NK-92 treated with Interleukin-12 subunit alpha and Interleukin-12 subunit beta, amount 100 ng/mL, for 24 hours (cell line): ENCODE data around the gene ERCC5.

Experiments used
- DNase-seq: peaks from one replicate; lab custom pipeline; 2025; lab: John Stamatoyannopoulos, UW

The ERCC5 gene

DNA sequence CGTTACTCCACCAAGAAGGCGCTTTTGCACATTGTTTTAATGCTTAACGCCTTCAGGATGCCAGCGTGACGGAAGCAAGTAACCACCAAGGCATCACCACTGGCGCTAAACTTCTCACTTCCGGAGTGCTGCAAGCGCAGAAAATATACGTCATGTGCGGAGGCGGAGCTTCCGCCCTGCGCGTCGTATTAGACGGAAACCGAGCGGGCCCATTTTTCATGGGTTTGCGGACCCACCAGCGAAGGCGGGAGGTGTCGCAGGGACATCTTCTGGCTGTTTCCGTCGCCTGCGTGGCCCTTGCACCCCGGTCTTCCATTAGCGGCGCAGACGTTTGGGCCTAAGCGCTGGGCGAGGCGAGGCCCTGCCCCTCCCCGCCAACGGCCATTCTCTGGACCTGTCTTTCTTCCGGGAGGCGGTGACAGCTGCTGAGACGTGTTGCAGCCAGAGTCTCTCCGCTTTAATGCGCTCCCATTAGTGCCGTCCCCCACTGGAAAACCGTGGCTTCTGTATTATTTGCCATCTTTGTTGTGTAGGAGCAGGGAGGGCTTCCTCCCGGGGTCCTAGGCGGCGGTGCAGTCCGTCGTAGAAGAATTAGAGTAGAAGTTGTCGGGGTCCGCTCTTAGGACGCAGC, at the start of gene ERCC5:
Gene ERCC5, plus strand, starts transcription at position 403 of the 631 bp plus-strand sequence. CDS start 235 bp downstream, outside the sequence.
- peak; percentile 93 for DNase-seq

DNA sequence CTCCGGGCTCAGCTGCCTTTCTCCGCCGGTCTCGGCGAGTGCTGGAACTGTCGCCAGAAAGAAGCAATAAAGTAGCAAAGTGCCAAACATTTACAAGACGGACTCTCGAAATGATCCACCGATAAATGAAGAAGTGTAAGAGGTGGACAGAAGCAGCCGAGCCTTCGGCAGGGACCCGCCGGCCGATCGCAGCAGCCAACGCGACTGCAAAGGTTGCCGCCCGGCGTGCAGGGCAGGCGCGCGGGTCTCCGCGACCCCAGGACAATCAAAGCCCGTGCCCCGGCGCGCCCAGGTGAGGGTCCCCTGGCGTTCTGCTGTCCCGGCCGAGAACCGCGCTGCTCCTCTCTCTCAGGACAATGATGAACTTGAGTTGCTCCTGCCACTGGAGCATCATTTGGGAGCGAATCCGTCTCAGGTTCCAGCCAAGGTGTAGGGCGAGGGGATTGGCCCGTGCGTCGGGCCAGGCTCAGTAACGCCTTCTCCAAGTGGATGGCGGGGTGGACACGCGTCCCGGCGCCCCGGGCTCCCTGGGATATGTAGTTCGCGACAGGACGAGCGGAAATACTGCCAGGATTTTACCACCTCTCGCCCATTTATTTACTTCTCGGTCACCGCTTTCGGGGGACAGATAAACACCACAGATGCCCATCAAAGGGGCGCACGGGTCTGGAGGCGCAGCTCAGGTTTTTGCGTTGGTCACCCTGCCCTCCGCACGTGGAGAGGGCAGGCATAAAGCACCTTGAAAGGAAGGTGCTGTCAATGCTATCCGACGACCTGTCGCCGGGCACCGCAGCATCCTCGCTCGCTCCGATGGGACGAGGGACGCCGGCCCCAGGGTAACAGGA, 47.0 kb upstream of the ERCC5 start, which contains the start of the genes BIVM and POGLUT2:
Gene BIVM, plus strand, starts transcription at position 539 of the 845 bp plus-strand sequence. CDS start 8,149 bp downstream, outside the sequence.
Gene POGLUT2, minus strand, starts transcription at position 396 of the 845 bp plus-strand sequence. Its CDS starts 306 bp downstream, at position 90.
- peak; percentile 20 for DNase-seq

DNA sequence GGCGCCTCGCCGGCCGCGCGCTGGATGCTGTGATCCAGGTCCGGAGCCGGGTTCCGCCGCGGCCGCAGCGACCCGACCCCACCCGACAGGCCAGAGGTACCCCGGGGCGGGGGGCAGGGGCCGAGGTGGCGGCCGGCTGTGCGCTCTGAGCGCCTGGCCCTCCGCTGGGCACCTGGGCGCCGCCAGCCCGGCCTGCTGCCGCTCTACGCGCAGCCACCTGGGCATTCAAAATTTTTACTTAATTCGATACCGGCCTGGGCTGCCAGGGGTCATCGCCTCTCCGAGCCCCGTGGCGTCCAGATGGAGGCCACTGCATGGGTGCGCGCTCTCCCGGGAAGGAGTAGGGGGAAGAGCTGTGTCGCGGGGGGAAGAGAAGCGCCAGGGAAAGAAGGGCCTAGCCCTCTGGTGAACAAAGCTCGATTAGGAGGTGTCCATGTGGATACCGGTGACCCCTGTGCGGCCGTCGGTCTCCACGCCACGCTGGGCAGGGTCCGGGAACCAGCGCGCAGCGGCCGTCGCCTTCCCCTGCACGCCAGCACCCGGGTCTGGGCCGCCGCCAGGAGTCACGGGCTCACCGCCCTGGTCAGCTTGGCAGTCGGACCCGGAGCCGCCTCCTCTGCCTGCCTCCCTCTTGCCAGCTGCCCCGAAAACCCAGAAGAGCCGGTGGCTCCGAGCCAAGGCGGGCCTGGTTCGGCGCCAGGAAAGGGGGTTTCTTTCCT, 46.2 kb upstream of the ERCC5 start:
- DNase-seq: no peak

DNA sequence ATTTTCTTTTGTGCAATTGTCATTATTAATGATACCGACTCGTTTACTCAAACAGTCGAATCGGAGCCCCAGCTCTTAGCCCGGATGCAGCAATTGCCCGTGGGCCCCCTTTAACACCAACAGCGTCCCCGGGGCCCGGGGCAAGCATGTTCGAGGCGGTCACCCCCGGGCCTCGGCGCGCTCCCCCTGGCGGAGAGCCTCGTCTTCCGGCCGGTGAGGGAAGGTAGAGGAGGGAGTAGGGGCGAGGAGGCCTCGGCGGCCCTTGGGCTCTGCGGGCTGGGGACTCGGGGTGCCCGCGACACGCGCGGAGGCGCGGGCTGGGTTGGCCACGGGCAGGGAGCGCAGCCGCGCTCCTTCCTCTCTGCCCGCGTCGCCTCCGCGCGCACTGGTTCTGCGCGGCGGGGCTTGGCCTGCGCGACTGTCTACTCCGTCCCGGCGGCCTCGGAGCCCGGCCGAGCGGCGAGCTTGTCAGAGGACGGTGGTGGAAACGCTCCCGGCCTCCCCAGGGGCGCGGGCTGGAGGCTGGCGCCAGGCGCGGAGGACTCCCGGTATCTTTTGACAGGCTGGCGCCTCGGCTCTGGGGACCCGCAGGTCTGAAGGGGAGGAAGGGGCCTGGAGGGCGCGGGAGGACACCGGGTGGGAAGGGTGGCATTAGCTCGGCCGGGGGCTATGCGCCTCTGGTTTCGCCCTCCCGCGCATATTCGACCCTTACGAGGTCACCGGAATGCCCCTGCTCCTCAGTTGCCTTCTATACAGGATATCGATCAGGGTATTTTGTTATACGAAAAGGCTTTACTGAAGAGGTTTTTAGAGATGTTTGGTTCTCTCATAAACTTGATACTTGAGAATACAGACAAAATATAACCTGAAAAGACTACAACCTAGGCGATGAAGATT, 45.4 kb upstream of the ERCC5 start:
- DNase-seq: no peak

DNA sequence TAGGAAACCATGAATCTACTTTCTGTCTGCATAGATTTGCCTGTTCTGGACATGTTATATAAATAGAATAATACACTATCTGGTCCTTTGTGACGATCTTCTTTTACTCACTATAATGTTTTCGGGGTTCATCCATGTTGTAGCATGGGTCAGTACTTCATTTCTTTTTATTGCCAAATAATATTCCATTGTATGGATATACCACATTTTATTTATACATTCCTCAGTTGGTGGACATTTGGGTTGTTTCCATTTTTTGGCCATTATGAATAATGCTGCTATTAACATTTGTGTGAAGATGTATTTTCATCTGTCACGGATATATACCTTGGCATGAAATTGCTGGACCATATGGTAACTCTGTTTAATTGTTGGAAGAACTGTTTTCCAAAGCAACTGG, 40.2 kb upstream of the ERCC5 start:
- DNase-seq: no peak

DNA sequence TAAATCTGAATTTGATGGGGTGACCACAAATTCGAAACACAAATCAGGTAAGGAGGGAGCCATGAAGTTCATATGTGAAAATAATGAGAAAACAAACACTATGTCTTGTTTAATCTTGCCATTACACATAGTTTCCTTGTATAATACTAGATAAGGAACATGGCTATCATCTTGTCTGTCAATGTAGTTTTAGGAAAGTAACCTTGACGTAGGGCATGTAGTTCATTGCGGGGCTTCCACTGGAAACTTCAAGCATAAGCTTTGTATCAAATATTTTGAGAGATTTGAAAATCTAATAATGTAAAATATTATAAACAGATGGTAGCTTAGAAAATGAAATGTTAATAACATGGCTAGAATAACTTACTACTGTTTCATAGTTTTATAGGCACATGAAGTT, 38.1 kb upstream of the ERCC5 start:
- DNase-seq: no peak

DNA sequence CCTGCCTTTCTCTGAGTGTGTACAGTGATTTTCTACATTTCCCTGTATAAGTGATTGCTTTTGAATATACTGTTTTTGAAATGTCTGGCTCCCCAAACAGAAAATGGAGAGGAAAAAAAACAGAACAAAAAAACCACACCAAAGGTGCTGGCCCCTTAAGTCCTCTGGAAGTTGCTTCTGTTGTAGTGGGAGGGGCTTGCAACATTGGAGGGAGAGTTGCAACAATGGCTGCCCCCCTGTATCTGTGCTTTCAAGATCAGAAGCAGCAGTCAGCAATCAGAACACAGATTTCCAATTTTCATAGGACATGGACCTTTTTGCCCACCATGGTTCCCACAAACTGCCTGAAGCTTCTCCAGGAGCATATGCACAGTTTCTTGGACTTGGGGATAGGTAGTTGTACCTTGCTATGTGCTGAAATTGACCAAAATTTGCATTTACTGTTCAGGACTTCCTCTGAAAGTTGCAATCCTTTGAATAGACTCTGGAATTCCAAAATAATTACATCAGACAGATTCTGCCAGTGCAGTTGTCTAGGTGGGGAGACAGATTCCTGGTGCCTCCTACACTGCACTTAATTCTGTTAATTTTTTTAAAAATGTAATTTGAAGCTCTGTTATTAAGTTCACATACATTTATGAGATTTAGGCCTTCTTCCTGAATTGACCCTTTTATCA, 33.1 kb upstream of the ERCC5 start:
- DNase-seq: no peak

DNA sequence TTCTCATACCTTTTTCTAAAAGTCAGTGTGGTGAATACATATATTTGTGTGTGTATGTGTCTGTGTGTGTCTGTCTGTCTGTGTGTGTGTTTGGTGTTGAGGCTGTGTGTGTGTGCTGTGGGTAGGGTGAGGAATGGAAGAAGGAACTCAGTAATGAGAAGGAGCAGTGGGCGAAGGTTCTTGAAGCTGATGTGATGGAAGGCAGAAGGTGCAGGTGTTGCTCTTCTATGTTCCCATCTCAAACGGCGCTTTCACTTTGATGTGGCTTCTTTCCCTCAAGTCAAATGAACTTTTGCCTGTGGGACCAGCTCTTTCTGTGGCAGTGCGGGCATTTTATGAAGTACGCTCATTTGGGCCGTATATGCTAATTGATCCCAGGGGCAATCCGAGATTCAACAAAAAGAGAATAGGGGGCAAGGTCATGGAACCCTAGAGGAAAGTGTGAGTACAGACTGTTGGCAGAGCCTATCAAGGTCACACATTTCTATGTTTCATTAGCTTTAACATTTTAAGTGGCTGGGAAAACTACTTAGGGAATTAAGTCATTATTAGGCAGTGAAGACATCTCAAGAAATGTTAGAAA, 31.7 kb upstream of the ERCC5 start:
- no peak for DNase-seq

DNA sequence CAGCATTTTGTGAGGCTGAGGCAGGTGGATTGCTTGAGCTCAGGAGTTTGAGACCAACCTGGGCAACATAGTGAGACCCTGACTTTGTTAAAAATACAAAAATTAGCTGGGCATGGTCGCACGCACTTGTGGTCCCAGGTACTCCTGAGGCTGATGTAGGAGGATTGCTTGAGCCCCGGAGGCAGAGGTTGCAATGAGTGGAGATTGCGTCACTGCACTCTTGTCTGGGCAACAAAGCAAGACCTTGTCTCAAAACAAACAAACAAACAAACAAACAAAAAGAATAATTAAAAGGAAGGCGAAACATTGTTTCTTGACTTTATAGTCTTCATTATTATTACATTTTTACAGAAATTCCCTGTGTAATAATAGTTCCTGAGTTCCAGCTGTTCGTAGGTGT, 31.0 kb upstream of the ERCC5 start:
- no peak for DNase-seq

DNA sequence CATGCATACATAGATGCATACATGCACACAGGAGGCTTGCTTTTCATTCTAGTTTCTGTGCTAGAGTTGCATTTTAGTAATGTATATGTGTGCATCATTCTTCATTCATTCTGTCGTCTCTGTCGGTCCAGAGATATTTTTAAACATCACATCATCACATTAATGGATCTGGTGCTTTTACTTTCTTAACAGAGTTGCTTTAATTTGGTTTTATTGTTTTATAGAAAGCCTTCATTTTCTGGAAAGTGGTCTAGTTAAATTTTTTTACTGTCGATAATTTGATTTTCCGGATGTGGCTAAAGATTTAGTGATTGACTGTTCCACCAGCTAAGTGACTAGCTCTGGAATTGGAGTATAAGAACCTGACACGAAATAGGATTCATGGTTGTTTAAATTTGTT, 30.0 kb upstream of the ERCC5 start:
- no peak for DNase-seq

DNA sequence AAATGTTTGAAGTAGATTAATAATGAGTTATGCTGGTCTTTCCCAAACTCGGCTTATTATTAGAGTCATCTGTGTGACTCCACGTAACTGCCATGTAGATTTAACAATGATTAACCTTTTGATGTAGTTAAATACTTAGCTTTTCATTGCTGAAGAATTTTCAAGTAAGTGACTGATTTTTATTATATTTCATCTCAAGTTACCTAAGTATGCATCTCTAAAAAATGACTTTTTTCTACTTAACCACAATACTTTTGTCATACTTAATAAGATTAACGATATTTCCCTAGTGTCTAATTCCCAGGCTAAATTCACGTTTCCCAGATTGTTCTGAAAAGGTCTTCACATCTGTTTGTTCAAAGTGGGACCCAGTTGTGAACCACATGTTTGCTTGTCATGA, 29.1 kb upstream of the ERCC5 start:
- DNase-seq: no peak

DNA sequence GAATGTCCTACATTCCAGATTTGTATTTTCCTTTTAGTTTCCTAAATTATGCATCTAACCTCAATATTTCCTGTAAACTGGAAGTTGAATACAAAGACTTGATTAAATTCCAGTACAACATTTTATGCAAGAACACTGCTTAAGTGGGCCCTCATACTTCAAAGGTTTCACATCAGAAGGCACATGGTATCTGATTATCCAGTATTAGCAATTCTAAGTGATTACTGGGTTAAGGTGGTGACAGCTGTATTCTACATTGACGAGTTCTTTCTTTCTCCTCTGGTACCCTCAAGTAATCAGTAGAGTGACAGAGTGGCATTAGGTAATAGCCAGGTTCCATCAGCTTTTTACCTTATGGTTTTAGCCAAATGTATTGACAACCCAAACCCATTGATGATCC, 28.6 kb upstream of the ERCC5 start:
- no peak for DNase-seq

DNA sequence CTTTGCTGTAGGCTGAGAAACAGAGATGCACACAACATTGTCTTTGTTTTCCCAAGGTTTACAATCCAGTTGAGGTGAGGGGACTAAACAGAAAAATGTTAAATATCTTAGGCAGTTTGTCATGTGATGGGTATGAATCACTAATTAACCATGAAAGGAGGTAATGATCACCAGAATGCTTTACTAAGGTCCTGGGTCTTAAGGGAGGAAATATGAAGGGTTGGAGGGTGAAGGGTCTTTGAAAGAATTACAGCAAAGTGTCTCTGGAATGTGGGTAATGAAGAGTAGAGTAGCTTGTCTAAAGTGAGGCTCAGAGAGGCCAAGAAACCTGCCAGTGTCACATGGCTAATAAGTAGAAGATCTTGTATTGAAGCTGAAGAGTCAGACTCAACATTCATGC, 27.9 kb upstream of the ERCC5 start:
- no peak for DNase-seq

DNA sequence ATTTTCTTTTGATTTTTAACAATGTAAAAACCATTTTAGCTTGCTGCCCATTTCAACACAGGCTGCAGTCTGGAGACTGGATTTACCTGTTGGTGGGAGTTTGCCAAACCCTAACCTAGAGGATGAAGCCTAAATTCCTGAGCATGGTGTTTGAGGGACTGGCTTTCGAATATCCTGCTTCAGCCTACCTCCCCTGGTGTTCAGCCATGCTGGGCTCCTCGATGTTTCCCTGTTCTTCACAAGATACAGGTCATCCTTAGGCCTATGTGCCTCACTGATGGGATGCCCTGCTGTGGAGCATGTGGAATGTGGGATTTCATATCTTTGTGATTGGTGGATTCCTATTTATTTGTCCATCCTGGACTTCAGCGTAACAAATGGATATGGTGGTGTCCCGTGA, 20.4 kb upstream of the ERCC5 start:
- DNase-seq: no peak

DNA sequence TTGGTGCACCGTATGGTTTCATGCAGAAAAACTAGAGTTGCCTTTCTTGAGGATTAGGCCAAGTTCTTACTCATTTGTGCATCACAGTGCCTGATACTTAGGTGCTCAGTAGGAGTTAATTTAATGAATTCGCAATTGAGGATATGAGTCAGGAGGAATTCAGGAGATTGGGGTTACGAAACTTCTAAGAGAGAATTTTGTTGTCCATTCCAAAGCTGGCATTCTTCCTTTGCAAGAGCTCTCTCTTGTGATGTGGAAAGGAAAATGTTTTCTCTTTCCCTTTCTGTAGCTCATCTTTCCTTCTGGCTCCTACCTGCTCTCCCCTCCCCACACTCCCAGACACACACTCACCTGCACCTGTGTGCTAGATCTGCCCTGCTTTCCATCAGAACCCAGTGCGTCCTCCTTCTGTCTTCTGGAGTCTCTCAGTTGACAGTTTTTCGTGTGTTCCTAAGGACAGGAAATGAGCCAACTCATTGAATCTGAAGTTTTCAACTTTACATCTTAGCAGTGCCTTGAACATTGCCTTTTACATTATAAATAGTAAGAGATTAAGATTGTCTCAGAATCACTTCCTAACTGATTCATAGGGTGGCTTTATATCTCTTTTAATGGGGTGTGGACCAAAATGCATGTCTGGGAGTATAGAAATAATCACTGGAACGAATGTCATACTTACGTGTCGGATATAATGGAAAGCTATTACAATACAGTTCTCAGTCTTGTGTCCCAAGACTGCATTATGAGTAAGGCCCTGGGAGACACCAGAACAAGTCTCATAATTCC, 19.7 kb upstream of the ERCC5 start:
- DNase-seq: no peak

DNA sequence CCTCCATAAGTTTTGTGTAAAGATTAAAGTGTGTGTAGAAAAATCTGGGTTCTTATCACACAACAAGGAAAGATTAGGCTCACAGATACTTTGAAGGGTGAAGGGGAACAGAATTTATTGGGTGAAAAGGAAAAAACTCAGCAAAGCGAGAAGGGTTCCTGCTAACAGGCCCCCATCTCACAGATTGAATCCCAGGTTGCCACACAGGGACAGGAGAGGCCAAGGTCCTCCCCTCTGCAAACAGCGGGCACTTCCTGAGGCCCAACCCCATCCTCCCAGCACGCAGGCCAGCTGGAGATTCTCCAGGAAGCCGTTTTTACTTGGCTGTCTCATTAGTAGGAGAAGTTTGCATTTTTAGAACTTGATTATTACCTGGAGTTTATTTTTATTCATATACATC, 15.2 kb upstream of the ERCC5 start:
- no peak for DNase-seq

DNA sequence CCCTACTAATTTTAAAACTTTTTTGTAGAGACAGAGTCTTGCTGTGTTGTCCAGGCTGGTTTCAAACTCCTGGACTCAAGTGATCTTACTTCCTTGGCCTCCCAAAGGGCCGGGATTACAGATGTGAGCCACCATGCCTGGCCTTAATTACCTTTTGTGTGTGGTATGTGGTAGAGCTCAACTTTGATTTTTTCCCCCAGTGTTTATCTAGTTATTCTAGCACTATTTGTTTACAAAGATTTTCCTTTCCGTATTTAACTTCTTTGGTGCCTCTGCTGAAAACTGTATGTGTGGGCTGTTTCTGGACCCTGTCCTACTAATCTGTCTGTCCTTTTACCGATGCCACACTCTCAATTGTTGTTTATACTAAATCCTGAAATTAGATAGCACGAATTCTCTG, 9.4 kb upstream of the ERCC5 start:
- no peak for DNase-seq

DNA sequence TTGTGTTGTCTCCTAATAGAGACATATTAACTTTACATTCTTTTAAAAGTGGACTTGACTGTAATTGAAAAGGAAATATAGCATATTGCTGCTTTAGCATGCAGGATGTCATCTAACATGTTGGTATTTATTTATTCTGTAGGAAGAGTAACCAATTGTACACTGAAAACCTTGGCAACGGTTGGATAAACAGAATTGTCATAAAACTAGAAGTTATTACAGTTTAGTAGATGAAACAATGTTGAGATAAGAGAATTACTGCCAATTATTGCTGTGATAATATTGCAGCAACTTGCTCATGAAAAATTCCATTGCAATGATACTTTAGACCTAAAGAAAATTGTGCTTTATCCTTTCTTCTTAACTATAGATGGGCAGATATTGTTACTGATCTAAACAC, 7.6 kb upstream of the ERCC5 start:
- DNase-seq: no peak

DNA sequence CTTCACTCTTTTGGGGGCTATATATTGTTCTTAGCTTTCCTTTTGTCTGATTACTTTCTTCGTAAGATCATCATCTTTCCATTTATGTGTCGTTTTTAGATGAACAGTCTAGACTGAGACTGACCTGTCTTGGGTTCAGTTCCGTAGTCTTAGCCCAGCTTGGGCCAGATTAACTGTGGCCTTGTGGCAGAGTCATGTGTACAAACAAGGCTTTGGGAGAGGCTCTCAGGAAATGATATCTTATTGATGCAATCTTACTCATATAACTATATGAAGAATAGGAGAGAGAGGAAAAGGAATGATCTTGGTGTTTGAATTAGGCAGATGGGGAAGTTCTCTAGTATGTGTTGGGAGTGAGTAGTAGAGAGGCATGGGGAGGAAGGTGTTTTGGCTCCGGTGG, 6.8 kb upstream of the ERCC5 start:
- DNase-seq: no peak

DNA sequence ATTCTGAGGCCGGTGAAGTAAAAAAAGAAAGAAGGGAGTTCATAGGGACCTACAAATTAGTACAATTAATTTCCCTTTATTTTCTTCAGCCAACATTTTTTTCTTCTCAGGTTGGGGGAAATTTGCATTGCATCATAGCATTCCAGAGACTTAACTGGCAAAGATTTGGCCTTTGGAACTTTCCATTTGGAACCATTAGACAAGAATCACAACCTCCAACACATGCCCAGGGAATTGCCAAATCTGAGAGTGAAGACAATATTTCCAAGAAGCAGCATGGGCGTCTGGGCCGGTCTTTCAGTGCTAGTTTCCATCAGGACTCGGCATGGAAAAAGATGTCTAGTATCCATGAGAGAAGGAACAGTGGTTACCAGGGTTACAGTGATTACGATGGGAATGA, 6.4 kb upstream of the ERCC5 start:
- DNase-seq: no peak
